Nephron progenitor cell (in vitro differentiated cells): ENCODE measurements around the gene VLDLR.
"Not testable (repeated sequence)": the region's sequence is repeated elsewhere in the genome, so short reads cannot be mapped to it uniquely, and the experiment has no call there.

ENCODE experiments used
- DNase-seq: peaks from one replicate; pipeline ENCODE4 v3.0.0; 2021
- H3K27ac Mint-ChIP-seq: 2 replicates; pipeline ENCODE4 v1.8.0; 2021; ENCODE audit warnings: mild to moderate bottlenecking, moderate library complexity, mixed read lengths
- H3K27me3 Mint-ChIP-seq: 2 replicates; pipeline ENCODE4 v1.8.0; 2021; ENCODE audit warnings: mild to moderate bottlenecking, low read depth, mixed read lengths; ENCODE audit not compliant: poor library complexity
- H3K36me3 Mint-ChIP-seq: 2 replicates; pipeline ENCODE4 v1.8.0; 2021; ENCODE audit warnings: low read depth, mixed read lengths
- H3K4me1 Mint-ChIP-seq: 2 replicates; pipeline ENCODE4 v1.8.0; 2021; ENCODE audit warnings: mixed read lengths
- H3K4me3 Mint-ChIP-seq: 2 replicates; pipeline ENCODE4 v1.8.0; 2021; ENCODE audit warnings: mild to moderate bottlenecking, moderate library complexity, mixed read lengths
- H3K9me3 Mint-ChIP-seq: 2 replicates; pipeline ENCODE4 v1.8.0; 2021; ENCODE audit warnings: mild to moderate bottlenecking, moderate library complexity, mixed read lengths
- TF ChIP-seq, protein P1 (sequence below): fragments of 200-600 bp; sonication (generic); IDR thresholded peaks from 2 replicates; pipeline ENCODE4 v1.5.0; 2021; ENCODE audit warnings: antibody characterized with exemption

The VLDLR gene

DNA sequence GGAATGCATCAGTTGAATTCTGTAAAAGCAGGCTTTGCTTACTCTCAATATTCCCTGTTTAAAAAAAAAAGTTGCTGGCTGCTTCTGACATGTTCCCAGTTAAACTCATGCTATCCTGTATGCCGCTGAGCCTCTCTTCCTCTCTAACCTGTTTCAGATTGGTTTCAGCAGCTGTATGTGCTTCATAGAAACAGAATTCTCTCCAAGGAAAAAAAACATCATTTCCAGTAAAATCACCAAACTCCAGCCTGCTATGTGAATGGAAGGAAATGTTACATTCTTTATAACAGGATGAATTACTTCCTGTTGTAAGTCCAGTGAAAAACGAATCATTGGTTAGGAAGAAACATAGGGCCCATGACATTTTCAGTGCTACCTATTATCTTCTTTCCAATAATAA is 70.0 kb downstream of the VLDLR start:
- H3K4me1 Mint-ChIP-seq: peaks cover 5% of the 10 kb centered on the region
- no peak for DNase-seq
- TF ChIP-seq, protein P1, sequence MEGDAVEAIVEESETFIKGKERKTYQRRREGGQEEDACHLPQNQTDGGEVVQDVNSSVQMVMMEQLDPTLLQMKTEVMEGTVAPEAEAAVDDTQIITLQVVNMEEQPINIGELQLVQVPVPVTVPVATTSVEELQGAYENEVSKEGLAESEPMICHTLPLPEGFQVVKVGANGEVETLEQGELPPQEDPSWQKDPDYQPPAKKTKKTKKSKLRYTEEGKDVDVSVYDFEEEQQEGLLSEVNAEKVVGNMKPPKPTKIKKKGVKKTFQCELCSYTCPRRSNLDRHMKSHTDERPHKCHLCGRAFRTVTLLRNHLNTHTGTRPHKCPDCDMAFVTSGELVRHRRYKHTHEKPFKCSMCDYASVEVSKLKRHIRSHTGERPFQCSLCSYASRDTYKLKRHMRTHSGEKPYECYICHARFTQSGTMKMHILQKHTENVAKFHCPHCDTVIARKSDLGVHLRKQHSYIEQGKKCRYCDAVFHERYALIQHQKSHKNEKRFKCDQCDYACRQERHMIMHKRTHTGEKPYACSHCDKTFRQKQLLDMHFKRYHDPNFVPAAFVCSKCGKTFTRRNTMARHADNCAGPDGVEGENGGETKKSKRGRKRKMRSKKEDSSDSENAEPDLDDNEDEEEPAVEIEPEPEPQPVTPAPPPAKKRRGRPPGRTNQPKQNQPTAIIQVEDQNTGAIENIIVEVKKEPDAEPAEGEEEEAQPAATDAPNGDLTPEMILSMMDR: no peak
- peaks cover 4% of the 10 kb centered on the region for H3K36me3 Mint-ChIP-seq
- H3K27ac Mint-ChIP-seq: no peak overlapping the region
- peaks cover 7% of the 10 kb centered on the region for H3K27me3 Mint-ChIP-seq
- H3K9me3 Mint-ChIP-seq: no peaks in the 10 kb centered on the region
- no peak overlapping the region for H3K4me3 Mint-ChIP-seq

DNA sequence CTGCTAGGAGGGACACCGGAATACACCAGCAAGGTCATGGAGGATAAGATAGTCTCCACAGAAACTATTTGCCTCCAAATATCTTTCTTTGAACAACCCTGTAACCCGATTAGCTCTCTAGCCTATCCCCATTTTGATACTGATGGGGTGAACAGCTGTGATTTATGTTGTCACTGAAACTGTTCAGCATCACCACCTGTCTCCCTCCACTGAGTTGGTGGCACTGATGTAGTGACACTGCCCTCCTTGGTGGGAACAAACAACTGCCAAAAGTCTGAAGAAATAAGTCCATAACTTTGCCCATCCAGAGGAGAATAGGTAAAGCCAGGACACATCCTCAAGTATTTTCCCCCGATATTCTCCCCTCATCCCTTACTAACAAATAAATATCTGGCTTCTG is 71.5 kb downstream of the VLDLR start:
- Mint-ChIP-seq H3K36me3 (peaks cover 4% of the 10 kb centered on the region), H3K9me3 (no peaks in the 10 kb centered on the region), H3K27me3 (peaks cover 4% of the 10 kb centered on the region), H3K27ac (no peak overlapping the region), H3K4me3 (no peak overlapping the region), H3K4me1 (no peaks in the 10 kb centered on the region)
- TF ChIP-seq, protein P1: no peak
- DNase-seq: no peak

DNA sequence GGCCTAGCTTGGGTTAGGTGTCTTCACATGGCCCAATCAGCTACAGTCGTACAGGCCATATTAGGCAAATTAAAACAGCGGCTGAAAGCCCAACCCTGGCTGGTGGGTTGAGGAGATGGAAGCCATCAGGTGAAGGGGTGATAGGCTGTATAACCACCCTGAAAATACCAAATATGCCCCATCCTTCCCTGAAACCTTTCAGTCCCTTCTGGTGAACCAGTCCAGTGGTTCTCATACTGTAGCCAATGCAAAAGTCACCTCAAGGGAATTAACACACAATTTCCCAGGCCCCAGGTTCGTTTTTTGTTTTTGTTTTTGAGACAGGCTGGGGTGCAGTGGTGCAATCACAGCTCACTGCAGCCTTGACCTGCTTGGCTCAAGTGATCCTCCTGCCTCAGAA is 75.9 kb downstream of the VLDLR start:
- Mint-ChIP-seq H3K4me1 (peaks cover 13% of the 10 kb centered on the region), H3K36me3 (peaks cover 4% of the 10 kb centered on the region), H3K27ac (no peak overlapping the region), H3K27me3 (no peaks in the 10 kb centered on the region), H3K9me3 (no peaks in the 10 kb centered on the region), H3K4me3 (no peak overlapping the region)
- TF ChIP-seq, protein P1: no peak
- no peak for DNase-seq

DNA sequence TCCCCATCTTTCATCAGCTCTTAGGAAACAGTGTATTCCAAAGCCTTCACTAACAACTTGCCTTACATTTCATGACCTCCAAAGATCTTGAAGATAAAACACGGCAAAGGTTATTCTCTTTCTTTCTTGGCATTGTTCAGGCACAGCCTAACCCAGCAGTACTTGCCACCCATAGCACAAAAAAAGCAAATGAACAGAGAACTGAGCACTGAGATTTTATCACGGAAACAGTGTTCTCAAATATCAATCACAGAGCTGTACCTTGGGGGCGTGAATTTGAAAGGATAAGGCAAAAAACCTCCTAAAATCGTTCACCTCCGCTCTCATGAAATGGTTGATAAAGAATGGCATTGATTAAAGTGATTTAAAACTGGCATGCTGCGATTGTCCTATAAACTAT is 78.8 kb downstream of the VLDLR start:
- H3K27ac Mint-ChIP-seq: no peak overlapping the region
- H3K36me3 Mint-ChIP-seq: no peaks in the 10 kb centered on the region
- DNase-seq: no peak
- no peaks in the 10 kb centered on the region for H3K9me3 Mint-ChIP-seq
- TF ChIP-seq, protein P1: no peak
- no peaks in the 10 kb centered on the region for H3K27me3 Mint-ChIP-seq
- peaks cover 13% of the 10 kb centered on the region for H3K4me1 Mint-ChIP-seq
- H3K4me3 Mint-ChIP-seq: no peak overlapping the region

DNA sequence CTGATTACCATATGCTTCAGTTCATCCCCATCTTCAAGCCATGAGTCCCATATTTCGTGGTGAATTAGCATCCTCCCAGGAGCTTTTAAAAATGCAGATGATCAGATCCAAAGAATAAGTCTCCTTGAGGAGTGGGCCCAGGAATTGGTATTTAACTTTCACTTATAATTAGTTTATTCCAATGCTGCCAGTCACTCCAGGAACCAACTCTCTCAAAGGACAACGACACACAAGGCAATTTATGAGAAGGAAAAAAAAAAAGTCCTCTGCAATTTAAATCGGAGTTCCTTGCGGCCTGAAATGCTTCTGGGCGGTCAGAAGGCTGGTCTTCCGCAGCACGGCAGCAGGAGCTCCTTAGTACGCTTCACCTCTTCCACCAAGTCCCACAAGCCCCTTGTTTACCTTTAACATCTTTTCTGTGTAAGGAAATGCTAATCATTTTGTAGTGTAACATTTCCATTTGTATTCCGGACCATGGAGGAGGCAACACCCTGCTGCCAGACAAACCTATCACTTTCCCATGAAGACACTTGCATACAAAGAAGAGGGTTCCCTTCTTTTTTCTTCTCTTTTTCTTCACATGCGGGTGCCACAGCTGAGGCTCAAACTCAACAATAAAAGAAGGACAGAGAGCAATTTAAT is 79.4 kb downstream of the VLDLR start:
- Mint-ChIP-seq H3K9me3 (no peaks in the 10 kb centered on the region), H3K4me1 (peaks cover 13% of the 10 kb centered on the region), H3K4me3 (no peak overlapping the region), H3K27ac (no peak overlapping the region), H3K27me3 (no peaks in the 10 kb centered on the region), H3K36me3 (no peaks in the 10 kb centered on the region)
- no peak for DNase-seq
- TF ChIP-seq, protein P1: no peak

DNA sequence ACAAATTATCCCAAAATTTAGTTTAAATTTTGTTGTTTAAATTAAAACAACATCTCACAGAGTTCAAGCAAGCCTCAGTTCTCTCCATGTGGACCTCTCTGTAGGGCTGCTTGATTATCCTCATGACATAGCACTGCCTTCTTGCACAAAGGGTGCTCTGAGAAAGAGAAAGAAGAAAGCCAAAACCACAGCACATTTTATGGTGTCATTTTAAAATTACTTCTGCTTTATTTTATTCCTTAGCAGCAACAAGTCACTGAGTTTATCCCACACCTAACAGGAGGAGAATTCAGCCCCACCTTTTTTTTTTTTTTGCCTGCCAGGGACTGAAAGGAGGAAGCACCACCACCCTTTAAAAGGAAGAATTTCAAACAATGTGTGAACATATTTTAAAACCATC is 82.9 kb downstream of the VLDLR start:
- TF ChIP-seq, protein P1: no peak

DNA sequence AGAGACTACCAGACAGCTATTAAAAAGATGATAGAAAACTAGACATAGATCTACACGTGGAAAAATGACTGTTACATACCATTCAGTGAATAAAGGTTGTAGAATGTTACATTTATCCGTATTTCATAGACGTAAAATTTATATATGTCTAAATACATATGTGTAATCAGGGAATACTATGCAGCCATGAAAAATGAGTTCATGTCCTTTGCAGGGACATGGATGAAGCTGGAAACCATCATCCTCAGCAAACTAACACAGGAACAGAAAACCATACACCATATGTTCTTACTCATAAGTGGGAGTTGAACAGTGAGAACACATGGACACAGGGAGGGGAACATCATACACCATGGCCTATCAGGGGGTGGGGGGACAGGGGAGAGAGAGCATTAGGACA is 85.7 kb downstream of the VLDLR start:
- not testable (repeated sequence) for H3K36me3 Mint-ChIP-seq, H3K27me3 Mint-ChIP-seq

More for the DNA sequence above, 82.9 kb downstream of the VLDLR start:
- H3K27me3 Mint-ChIP-seq: no peaks in the 10 kb centered on the region
- H3K4me3 Mint-ChIP-seq: no peak overlapping the region
- no peaks in the 10 kb centered on the region for H3K36me3 Mint-ChIP-seq
- peaks cover 13% of the 10 kb centered on the region for H3K4me1 Mint-ChIP-seq
- no peak for DNase-seq
- H3K27ac Mint-ChIP-seq: no peak overlapping the region
- H3K9me3 Mint-ChIP-seq: no peaks in the 10 kb centered on the region

More for the DNA sequence above, 85.7 kb downstream of the VLDLR start:
- H3K27ac Mint-ChIP-seq, H3K4me3 Mint-ChIP-seq, H3K9me3 Mint-ChIP-seq, DNase-seq: not testable (repeated sequence)
- peaks cover 11% of the 10 kb centered on the region for H3K4me1 Mint-ChIP-seq
